HEK293 (cell line): Measurements from ENCODE around the gene METTL16.

Experiments used
- FEZF1 ChIP-seq: fragments of 450-650 bp; formaldehyde crosslinking; IDR thresholded peaks from 2 replicates; pipeline ENCODE4 v1.5.1; 2016; ENCODE audit warnings: missing biosample characterization, missing genetic modification characterization
- KLF7 ChIP-seq: fragments of 450-650 bp; formaldehyde crosslinking; IDR thresholded peaks from 2 replicates; pipeline ENCODE4 v1.5.1; 2016; ENCODE audit warnings: missing biosample characterization, missing genetic modification characterization, borderline replicate concordance
- OSR2 ChIP-seq: fragments of 450-650 bp; formaldehyde crosslinking; IDR thresholded peaks from 2 replicates; pipeline ENCODE4 v1.5.1; 2016; ENCODE audit warnings: missing biosample characterization, missing genetic modification characterization
- SALL2 ChIP-seq: fragments of 450-650 bp; formaldehyde crosslinking; IDR thresholded peaks from 2 replicates; pipeline ENCODE4 v1.5.0; 2017; ENCODE audit warnings: missing biosample characterization, mild to moderate bottlenecking, missing genetic modification characterization, borderline replicate concordance
- SETDB1 ChIP-seq: IDR thresholded peaks from one replicate; pipeline ENCODE4 v1.6.1; 2017; ENCODE audit warnings: mild to moderate bottlenecking, low read length, moderate library complexity, mixed read lengths; ENCODE audit not compliant: insufficient read length
- SP7 ChIP-seq: fragments of 450-650 bp; formaldehyde crosslinking; IDR thresholded peaks from 2 replicates; pipeline ENCODE4 v1.5.1; 2016; ENCODE audit warnings: missing biosample characterization, missing genetic modification characterization
- ZBTB1 ChIP-seq: fragments of 450-650 bp; formaldehyde crosslinking; IDR thresholded peaks from 2 replicates; pipeline ENCODE4 v1.5.1; 2016; ENCODE audit warnings: missing biosample characterization, missing genetic modification characterization
- ZBTB20 ChIP-seq: fragments of 450-650 bp; formaldehyde crosslinking; IDR thresholded peaks from 2 replicates; pipeline ENCODE4 v1.5.1; 2016; ENCODE audit warnings: missing biosample characterization, missing genetic modification characterization
- ZFP37 ChIP-seq: fragments of 450-650 bp; formaldehyde crosslinking; IDR thresholded peaks from 2 replicates; pipeline ENCODE4 v1.5.1; 2016; ENCODE audit warnings: missing biosample characterization, missing genetic modification characterization
- ZIC2 ChIP-seq: fragments of 450-650 bp; formaldehyde crosslinking; IDR thresholded peaks from 2 replicates; pipeline ENCODE4 v1.5.1; 2016; ENCODE audit warnings: missing biosample characterization, missing genetic modification characterization
- ZNF133 ChIP-seq: fragments of 450-650 bp; formaldehyde crosslinking; IDR thresholded peaks from 2 replicates; pipeline ENCODE4 v1.5.1; 2016; ENCODE audit warnings: missing biosample characterization, missing genetic modification characterization
- ZNF175 ChIP-seq: fragments of 450-650 bp; formaldehyde crosslinking; IDR thresholded peaks from 2 replicates; pipeline ENCODE4 v1.5.1; 2016; ENCODE audit warnings: missing biosample characterization, missing genetic modification characterization
- ZNF184 ChIP-seq: fragments of 450-650 bp; IDR thresholded peaks from 2 replicates; pipeline ENCODE4 v1.5.1; 2018; ENCODE audit warnings: missing biosample characterization, mild to moderate bottlenecking, missing genetic modification characterization
- ZNF202 ChIP-seq: fragments of 450-650 bp; formaldehyde crosslinking; IDR thresholded peaks from 2 replicates; pipeline ENCODE4 v1.5.1; 2016; ENCODE audit warnings: missing biosample characterization, missing genetic modification characterization, borderline replicate concordance
- ZNF239 ChIP-seq: fragments of 450-650 bp; formaldehyde crosslinking; IDR thresholded peaks from 2 replicates; pipeline ENCODE4 v1.5.1; 2016; ENCODE audit warnings: missing biosample characterization, missing genetic modification characterization
- ZNF302 ChIP-seq: fragments of 450-650 bp; formaldehyde crosslinking; IDR thresholded peaks from 2 replicates; pipeline ENCODE4 v1.5.1; 2016; ENCODE audit warnings: missing biosample characterization, missing genetic modification characterization, low read depth
- ZNF350 ChIP-seq: fragments of 450-650 bp; formaldehyde crosslinking; IDR thresholded peaks from 2 replicates; pipeline ENCODE4 v1.5.0; 2017; ENCODE audit warnings: missing biosample characterization, mild to moderate bottlenecking, missing genetic modification characterization
- ZNF433 ChIP-seq: fragments of 450-650 bp; formaldehyde crosslinking; IDR thresholded peaks from 2 replicates; pipeline ENCODE4 v1.5.1; 2016; ENCODE audit warnings: missing biosample characterization, missing genetic modification characterization, low read depth
- ZNF555 ChIP-seq: fragments of 450-650 bp; formaldehyde crosslinking; conservative IDR thresholded peaks from 2 replicates; pipeline ENCODE4 v1.5.1; 2017; ENCODE audit warnings: missing biosample characterization, mild to moderate bottlenecking, missing genetic modification characterization, inconsistent platforms
- ZNF585B ChIP-seq: fragments of 450-650 bp; formaldehyde crosslinking; IDR thresholded peaks from 2 replicates; pipeline ENCODE4 v1.5.1; 2016; ENCODE audit warnings: missing biosample characterization, missing genetic modification characterization
- ZNF621 ChIP-seq: fragments of 450-650 bp; formaldehyde crosslinking; IDR thresholded peaks from 2 replicates; pipeline ENCODE4 v1.5.1; 2017; ENCODE audit warnings: missing biosample characterization, missing genetic modification characterization
- ZNF677 ChIP-seq: fragments of 450-650 bp; IDR thresholded peaks from 2 replicates; pipeline ENCODE4 v1.5.0; 2018; ENCODE audit warnings: missing biosample characterization, mild to moderate bottlenecking, missing genetic modification characterization, moderate library complexity
- ZNF785 ChIP-seq: fragments of 450-650 bp; formaldehyde crosslinking; IDR thresholded peaks from 2 replicates; pipeline ENCODE4 v1.5.1; 2016; ENCODE audit warnings: missing biosample characterization, missing genetic modification characterization
- ZNF792 ChIP-seq: fragments of 450-650 bp; formaldehyde crosslinking; IDR thresholded peaks from 2 replicates; pipeline ENCODE4 v1.5.1; 2016; ENCODE audit warnings: missing biosample characterization, missing genetic modification characterization
- TF ChIP-seq, protein P1 (sequence below): fragments of 450-650 bp; formaldehyde crosslinking; IDR thresholded peaks from 2 replicates; pipeline ENCODE4 v1.5.1; 2016; ENCODE audit warnings: missing biosample characterization, missing genetic modification characterization
- TF ChIP-seq, protein P2 (sequence below): fragments of 450-650 bp; formaldehyde crosslinking; IDR thresholded peaks from 2 replicates; pipeline ENCODE4 v1.5.1; 2016; ENCODE audit warnings: missing biosample characterization, missing genetic modification characterization
- TF ChIP-seq, protein P3 (sequence below): fragments of 450-650 bp; formaldehyde crosslinking; IDR thresholded peaks from 2 replicates; pipeline ENCODE4 v1.5.1; 2016; ENCODE audit warnings: missing biosample characterization, missing genetic modification characterization, borderline replicate concordance
- TF ChIP-seq, protein P4 (sequence below): fragments of 450-650 bp; formaldehyde crosslinking; IDR thresholded peaks from 2 replicates; pipeline ENCODE4 v1.5.1; 2016; ENCODE audit warnings: missing biosample characterization, missing genetic modification characterization

METTL16 gene

DNA sequence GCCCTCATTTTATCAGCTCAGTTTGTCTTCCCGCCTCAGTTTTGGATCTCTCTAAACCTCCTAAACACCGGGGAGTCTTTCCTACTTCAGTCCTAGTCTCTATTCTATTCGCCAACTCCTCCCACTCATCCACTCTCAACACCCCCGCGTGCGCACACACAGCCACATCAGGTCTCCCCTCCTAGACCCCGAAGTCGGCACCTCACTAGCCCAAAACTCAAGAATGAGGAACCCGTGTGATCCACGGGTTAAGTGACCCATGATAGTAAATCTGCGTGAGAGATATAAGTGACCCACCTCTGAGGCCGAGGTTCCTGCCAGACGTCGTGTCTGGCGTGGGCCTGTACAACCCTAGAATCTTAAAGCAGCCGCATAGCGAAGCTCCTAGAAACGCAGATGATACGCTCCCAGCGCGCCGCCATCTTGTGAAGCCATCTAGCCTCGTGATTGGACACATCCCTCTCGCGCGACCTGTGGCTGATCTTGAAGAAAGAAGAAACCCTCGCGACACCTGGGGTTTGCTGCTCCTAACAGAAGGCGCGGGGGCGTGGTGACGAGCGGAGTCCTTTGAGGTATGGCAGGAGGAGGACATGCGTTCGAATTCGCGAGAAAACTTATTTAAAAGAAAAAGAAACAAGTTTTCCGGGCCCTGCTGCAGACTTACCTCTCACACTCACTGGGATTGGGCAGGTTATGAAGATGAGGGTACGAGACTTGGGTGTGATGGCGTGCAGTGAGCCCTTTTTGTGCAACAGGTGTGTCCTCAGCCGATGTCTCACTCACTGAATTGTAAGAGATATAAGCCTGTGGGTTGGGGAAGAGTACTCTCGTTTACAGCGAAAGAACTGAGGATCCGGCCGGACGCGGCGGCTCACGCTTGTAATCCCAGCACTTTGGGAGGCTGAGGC lies at the start of gene METTL16 (continued):
- TF ChIP-seq ZNF555 (tag by site-specific recombination) (no peak), ZNF677 (no peak), ZNF433 (no peak), FEZF1 (tag by site-specific recombination) (no peak), ZNF133 (tag by site-specific recombination) (no peak), ZFP37 (tag by site-specific recombination) (peak; percentile 53; the same call in 1 of the 2 replicates), ZBTB20 (tag by site-specific recombination) (peak; percentile 53), ZNF302 (no peak), ZNF585B (tag by site-specific recombination) (no peak), ZBTB1 (no peak), ZNF792 (tag by site-specific recombination) (no peak), SP7 (peak; percentile 69; the same call in 1 of the 2 replicates), ZNF621 (no peak), ZNF175 (tag by site-specific recombination) (no peak), KLF7 (tag by site-specific recombination) (no peak), SALL2 (tag by site-specific recombination) (no peak), ZNF202 (tag by site-specific recombination) (no peak), SETDB1 (no peak), ZNF350 (tag by site-specific recombination) (no peak), ZNF785 (no peak), ZIC2 (no peak), ZNF184 (tag by site-specific recombination) (no peak), OSR2 (no peak), ZNF239 (tag by site-specific recombination) (no peak)
- TF ChIP-seq, protein P1, sequence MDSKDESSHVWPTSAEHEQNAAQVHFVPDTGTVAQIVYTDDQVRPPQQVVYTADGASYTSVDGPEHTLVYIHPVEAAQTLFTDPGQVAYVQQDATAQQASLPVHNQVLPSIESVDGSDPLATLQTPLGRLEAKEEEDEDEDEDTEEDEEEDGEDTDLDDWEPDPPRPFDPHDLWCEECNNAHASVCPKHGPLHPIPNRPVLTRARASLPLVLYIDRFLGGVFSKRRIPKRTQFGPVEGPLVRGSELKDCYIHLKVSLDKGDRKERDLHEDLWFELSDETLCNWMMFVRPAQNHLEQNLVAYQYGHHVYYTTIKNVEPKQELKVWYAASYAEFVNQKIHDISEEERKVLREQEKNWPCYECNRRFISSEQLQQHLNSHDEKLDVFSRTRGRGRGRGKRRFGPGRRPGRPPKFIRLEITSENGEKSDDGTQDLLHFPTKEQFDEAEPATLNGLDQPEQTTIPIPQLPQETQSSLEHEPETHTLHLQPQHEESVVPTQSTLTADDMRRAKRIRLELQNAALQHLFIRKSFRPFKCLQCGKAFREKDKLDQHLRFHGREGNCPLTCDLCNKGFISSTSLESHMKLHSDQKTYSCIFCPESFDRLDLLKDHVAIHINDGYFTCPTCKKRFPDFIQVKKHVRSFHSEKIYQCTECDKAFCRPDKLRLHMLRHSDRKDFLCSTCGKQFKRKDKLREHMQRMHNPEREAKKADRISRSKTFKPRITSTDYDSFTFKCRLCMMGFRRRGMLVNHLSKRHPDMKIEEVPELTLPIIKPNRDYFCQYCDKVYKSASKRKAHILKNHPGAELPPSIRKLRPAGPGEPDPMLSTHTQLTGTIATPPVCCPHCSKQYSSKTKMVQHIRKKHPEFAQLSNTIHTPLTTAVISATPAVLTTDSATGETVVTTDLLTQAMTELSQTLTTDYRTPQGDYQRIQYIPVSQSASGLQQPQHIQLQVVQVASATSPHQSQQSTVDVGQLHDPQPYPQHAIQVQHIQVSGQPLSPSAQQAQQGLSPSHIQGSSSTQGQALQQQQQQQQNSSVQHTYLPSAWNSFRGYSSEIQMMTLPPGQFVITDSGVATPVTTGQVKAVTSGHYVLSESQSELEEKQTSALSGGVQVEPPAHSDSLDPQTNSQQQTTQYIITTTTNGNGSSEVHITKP (tag by site-specific recombination), result peak; percentile 99
- TF ChIP-seq, protein P2, sequence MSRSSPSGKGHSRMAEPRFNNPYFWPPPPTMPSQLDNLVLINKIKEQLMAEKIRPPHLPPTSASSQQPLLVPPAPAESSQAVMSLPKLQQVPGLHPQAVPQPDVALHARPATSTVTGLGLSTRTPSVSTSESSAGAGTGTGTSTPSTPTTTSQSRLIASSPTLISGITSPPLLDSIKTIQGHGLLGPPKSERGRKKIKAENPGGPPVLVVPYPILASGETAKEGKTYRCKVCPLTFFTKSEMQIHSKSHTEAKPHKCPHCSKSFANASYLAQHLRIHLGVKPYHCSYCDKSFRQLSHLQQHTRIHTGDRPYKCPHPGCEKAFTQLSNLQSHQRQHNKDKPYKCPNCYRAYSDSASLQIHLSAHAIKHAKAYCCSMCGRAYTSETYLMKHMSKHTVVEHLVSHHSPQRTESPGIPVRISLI (tag by site-specific recombination), result no peak
- TF ChIP-seq, protein P3, sequence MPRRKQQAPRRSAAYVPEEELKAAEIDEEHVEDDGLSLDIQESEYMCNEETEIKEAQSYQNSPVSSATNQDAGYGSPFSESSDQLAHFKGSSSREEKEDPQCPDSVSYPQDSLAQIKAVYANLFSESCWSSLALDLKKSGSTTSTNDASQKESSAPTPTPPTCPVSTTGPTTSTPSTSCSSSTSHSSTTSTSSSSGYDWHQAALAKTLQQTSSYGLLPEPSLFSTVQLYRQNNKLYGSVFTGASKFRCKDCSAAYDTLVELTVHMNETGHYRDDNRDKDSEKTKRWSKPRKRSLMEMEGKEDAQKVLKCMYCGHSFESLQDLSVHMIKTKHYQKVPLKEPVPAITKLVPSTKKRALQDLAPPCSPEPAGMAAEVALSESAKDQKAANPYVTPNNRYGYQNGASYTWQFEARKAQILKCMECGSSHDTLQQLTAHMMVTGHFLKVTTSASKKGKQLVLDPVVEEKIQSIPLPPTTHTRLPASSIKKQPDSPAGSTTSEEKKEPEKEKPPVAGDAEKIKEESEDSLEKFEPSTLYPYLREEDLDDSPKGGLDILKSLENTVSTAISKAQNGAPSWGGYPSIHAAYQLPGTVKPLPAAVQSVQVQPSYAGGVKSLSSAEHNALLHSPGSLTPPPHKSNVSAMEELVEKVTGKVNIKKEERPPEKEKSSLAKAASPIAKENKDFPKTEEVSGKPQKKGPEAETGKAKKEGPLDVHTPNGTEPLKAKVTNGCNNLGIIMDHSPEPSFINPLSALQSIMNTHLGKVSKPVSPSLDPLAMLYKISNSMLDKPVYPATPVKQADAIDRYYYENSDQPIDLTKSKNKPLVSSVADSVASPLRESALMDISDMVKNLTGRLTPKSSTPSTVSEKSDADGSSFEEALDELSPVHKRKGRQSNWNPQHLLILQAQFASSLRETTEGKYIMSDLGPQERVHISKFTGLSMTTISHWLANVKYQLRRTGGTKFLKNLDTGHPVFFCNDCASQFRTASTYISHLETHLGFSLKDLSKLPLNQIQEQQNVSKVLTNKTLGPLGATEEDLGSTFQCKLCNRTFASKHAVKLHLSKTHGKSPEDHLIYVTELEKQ (tag by site-specific recombination), result no peak
- TF ChIP-seq, protein P4, sequence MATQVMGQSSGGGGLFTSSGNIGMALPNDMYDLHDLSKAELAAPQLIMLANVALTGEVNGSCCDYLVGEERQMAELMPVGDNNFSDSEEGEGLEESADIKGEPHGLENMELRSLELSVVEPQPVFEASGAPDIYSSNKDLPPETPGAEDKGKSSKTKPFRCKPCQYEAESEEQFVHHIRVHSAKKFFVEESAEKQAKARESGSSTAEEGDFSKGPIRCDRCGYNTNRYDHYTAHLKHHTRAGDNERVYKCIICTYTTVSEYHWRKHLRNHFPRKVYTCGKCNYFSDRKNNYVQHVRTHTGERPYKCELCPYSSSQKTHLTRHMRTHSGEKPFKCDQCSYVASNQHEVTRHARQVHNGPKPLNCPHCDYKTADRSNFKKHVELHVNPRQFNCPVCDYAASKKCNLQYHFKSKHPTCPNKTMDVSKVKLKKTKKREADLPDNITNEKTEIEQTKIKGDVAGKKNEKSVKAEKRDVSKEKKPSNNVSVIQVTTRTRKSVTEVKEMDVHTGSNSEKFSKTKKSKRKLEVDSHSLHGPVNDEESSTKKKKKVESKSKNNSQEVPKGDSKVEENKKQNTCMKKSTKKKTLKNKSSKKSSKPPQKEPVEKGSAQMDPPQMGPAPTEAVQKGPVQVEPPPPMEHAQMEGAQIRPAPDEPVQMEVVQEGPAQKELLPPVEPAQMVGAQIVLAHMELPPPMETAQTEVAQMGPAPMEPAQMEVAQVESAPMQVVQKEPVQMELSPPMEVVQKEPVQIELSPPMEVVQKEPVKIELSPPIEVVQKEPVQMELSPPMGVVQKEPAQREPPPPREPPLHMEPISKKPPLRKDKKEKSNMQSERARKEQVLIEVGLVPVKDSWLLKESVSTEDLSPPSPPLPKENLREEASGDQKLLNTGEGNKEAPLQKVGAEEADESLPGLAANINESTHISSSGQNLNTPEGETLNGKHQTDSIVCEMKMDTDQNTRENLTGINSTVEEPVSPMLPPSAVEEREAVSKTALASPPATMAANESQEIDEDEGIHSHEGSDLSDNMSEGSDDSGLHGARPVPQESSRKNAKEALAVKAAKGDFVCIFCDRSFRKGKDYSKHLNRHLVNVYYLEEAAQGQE (tag by site-specific recombination), result no peak
